Naive thymus-derived CD4-positive, alpha-beta T cell (primary cell): Measurements from ENCODE around the gene DGAT2. TPM values are rescaled to one million over a fixed set of nuclear protein-coding genes. Genes with fewer than 3 reads are reported as not detected.
A peak's percentile ranks its signal among the peaks of the same experiment; 100 is the strongest.

Experiments used
- ATAC-seq: fragments of 150-1000 bp; cut with Tn5 transposase; 2 replicates; pipeline ENCODE4 v1.10.0; 2021; ENCODE audit warnings: mild to moderate bottlenecking, moderate library complexity
- CTCF ChIA-PET: fragments of 350-600 bp; sonication (Branson Sonifier 250); formaldehyde crosslinking; loops from one replicate; lab custom pipeline; 2021; ENCODE audit warnings: antibody characterized with exemption; lab: Charles Lee
- POLR2A ChIA-PET: fragments of 350-600 bp; sonication (Branson Sonifier 250); formaldehyde crosslinking; loops from one replicate; lab custom pipeline; 2021; ENCODE audit warnings: antibody characterized with exemption, inconsistent platforms; lab: Charles Lee
- DNase-seq, 9 donors: peaks; one replicate each; pipeline versions ENCODE4 v3.0.0 to v3.0.0-alpha.2; 2020 to 2022; ENCODE audit warnings: mixed read lengths in 1 of 9
- H3K27ac ChIP-seq: one replicate; pipeline ENCODE4 v1.7.0; 2013; ENCODE audit warnings: mild to moderate bottlenecking, low read depth, low read length, moderate library complexity
- H3K27me3 ChIP-seq, 2 donors: one replicate each; pipeline ENCODE4 v1.7.0; 2013; ENCODE audit warnings: low read length in 2 of 2, mild to moderate bottlenecking in 2 of 2, moderate library complexity in 2 of 2; ENCODE audit not compliant: control insufficient read depth in 2 of 2, insufficient read depth in 2 of 2
- H3K36me3 ChIP-seq, 3 experiments: 1 replicate in 2 of 3; 2 replicates in 1 of 3; pipeline ENCODE4 v1.7.0; 2013; ENCODE audit warnings: low read length in 3 of 3, mild to moderate bottlenecking in 3 of 3, moderate library complexity in 1 of 3; ENCODE audit not compliant: insufficient read depth in 3 of 3, control insufficient read depth in 2 of 3
- H3K4me1 ChIP-seq, 2 donors: one replicate each; pipeline ENCODE4 v1.7.0; 2013; ENCODE audit warnings: low read length in 2 of 2, mild to moderate bottlenecking in 2 of 2, moderate library complexity in 1 of 2; ENCODE audit not compliant: control insufficient read depth in 2 of 2, insufficient read depth in 2 of 2
- H3K4me3 ChIP-seq: 2 replicates; pipeline ENCODE4 v1.7.0; 2013; ENCODE audit warnings: mild to moderate bottlenecking, low read length
- H3K9me3 ChIP-seq, 3 experiments: 1 replicate in 2 of 3; 2 replicates in 1 of 3; pipeline ENCODE4 v1.7.0; 2013; ENCODE audit warnings: low read length in 3 of 3; ENCODE audit not compliant: control insufficient read depth in 2 of 3
- H3K27ac Mint-ChIP-seq, 9 donors: one replicate each; pipeline ENCODE4 v1.8.0; 2020 to 2022; ENCODE audit warnings: mixed read lengths in 9 of 9, mild to moderate bottlenecking in 8 of 9, moderate library complexity in 5 of 9, inconsistent platforms in 2 of 9
- H3K27me3 Mint-ChIP-seq, 5 donors: one replicate each; pipeline ENCODE4 v1.8.0; 2021 to 2022; ENCODE audit warnings: mixed read lengths in 5 of 5, mild to moderate bottlenecking in 1 of 5
- H3K36me3 Mint-ChIP-seq, 5 donors: one replicate each; pipeline ENCODE4 v1.8.0; 2020 to 2022; ENCODE audit warnings: mixed read lengths in 5 of 5, mild to moderate bottlenecking in 3 of 5, inconsistent platforms in 1 of 5
- H3K4me1 Mint-ChIP-seq, 7 donors: one replicate each; pipeline ENCODE4 v1.8.0; 2020 to 2022; ENCODE audit warnings: mixed read lengths in 7 of 7, mild to moderate bottlenecking in 3 of 7, inconsistent platforms in 1 of 7
- H3K4me3 Mint-ChIP-seq, 10 donors: one replicate each; pipeline ENCODE4 v1.8.0; 2020 to 2022; ENCODE audit warnings: mild to moderate bottlenecking in 10 of 10, mixed read lengths in 10 of 10, moderate library complexity in 6 of 10, inconsistent platforms in 2 of 10
- H3K9me3 Mint-ChIP-seq, 11 donors: one replicate each; pipeline ENCODE4 v1.8.0; 2020 to 2022; ENCODE audit warnings: mixed read lengths in 11 of 11, mild to moderate bottlenecking in 4 of 11, inconsistent platforms in 1 of 11, moderate library complexity in 1 of 11
- intact Hi-C, 2 donors: fragments of 100-400 bp; cut with micrococcal nuclease; formaldehyde crosslinking; loops; one replicate each; pipeline ENCODE4 v1.15.1; 2023
- polyA plus RNA-seq, 2 donors: library from polyadenylated mRNA; unstranded; fragments of 300-500 nt; fragmentation: Illumina TruSeq; gene quantifications; one replicate each; pipeline ENCODE4 v1.2.3, GENCODE V29; 2021
- total RNA-seq, 6 experiments: library from RNA in 5 of 6; stranded (reverse) in 5 of 6; gene quantifications; 1 replicate in 5 of 6; 2 replicates in 1 of 6; pipeline ENCODE4 v1.2.3 and lab custom pipeline; 2021 to 2026

DGAT2 gene
- total and polyA plus RNA-seq, 7 experiments from 2014 or later = 0.30 to 8.5 (median 0.58) TPM

GRCh38 chr11:75762158-75762557 is 6.4 kb upstream of the DGAT2 start:
- Mint-ChIP-seq H3K9me3 (no peaks in the 10 kb centered on the region), H3K27ac (peak overlapping the region in 1 of 9 donors; percentile 60), H3K36me3 (no peaks in the 10 kb centered on the region), H3K4me3 (no peak overlapping the region), H3K27me3 (peaks cover 0 to 5% (median 3%) of the 10 kb centered on the region in 5 donors), H3K4me1 (peaks cover 0 to 7% (median 0%) of the 10 kb centered on the region in 7 donors)
- Histone ChIP-seq H3K27ac (no peak overlapping the region), H3K27me3 (no peaks in the 10 kb centered on the region), H3K9me3 (no peaks in the 10 kb centered on the region), H3K36me3 (no peaks in the 10 kb centered on the region), H3K4me3 (no peak overlapping the region), H3K4me1 (no peaks in the 10 kb centered on the region)
- POLR2A ChIA-PET = no interaction called here
- CTCF ChIA-PET = no interaction called here
- DNase-seq = no peak
- intact Hi-C loops = loop anchor here in 1 of 2 donors (10.0 kb wide), 1 partner anchor 803 kb away; no protein-coding TSS in a partner anchor
- no peak for ATAC-seq

GRCh38 chr11:75762885-75763284 is 5.7 kb upstream of the DGAT2 start:
- intact Hi-C loops = loop anchor here in 1 of 2 donors (10.0 kb wide), 1 partner anchor 802 kb away; no protein-coding TSS in a partner anchor
- Mint-ChIP-seq H3K36me3 (no peaks in the 10 kb centered on the region), H3K27me3 (peaks cover 0 to 11% (median 9%) of the 10 kb centered on the region in 5 donors), H3K4me1 (peaks cover 3 to 13% (median 6%) of the 10 kb centered on the region in 7 donors), H3K9me3 (no peaks in the 10 kb centered on the region), H3K27ac (no peak overlapping the region), H3K4me3 (no peak overlapping the region)
- no peaks in the 10 kb centered on the region for H3K27me3 ChIP-seq
- POLR2A ChIA-PET = no interaction called here
- no peaks in the 10 kb centered on the region for H3K4me1 ChIP-seq
- H3K27ac ChIP-seq = no peak overlapping the region
- no peaks in the 10 kb centered on the region for H3K36me3 ChIP-seq
- DNase-seq (no peak), ATAC-seq (no peak)
- CTCF ChIA-PET = no interaction called here
- H3K4me3 ChIP-seq = no peak overlapping the region
- no peaks in the 10 kb centered on the region for H3K9me3 ChIP-seq

- intact Hi-C loops = loop anchor here in 1 of 2 donors (10.0 kb wide), 1 partner anchor 801 kb away; no protein-coding TSS in a partner anchor
- Histone ChIP-seq H3K9me3 (no peaks in the 10 kb centered on the region), H3K27ac (no peak overlapping the region), H3K4me1 (peaks cover 1 to 3% of the 10 kb centered on the region in 2 donors), H3K27me3 (no peaks in the 10 kb centered on the region), H3K4me3 (no peak overlapping the region), H3K36me3 (no peaks in the 10 kb centered on the region)
- Mint-ChIP-seq H3K36me3 (no peaks in the 10 kb centered on the region), H3K27ac (no peak overlapping the region), H3K4me3 (no peak overlapping the region), H3K4me1 (peaks cover 7 to 18% (median 9%) of the 10 kb centered on the region in 7 donors), H3K27me3 (peaks cover 0 to 15% (median 11%) of the 10 kb centered on the region in 5 donors), H3K9me3 (no peaks in the 10 kb centered on the region)
- no peak for DNase-seq
- CTCF ChIA-PET = no interaction called here
- no peak for ATAC-seq
- POLR2A ChIA-PET = no interaction called here
Observed at GRCh38 chr11:75763846-75764245, 4.7 kb upstream of the DGAT2 start.

GRCh38 chr11:75765116-75765515 is 3.5 kb upstream of the DGAT2 start:
- H3K4me3 ChIP-seq = no peak overlapping the region
- no peaks in the 10 kb centered on the region for H3K36me3 Mint-ChIP-seq
- intact Hi-C loops = loop anchor here in 1 of 2 donors (5.0 to 10.0 kb wide), 2 partner anchors 37 to 800 kb away; no protein-coding TSS in a partner anchor
- H3K4me3 Mint-ChIP-seq = no peak overlapping the region
- H3K4me1 Mint-ChIP-seq = peaks cover 10 to 21% (median 16%) of the 10 kb centered on the region in 7 donors
- no peak overlapping the region for H3K27ac ChIP-seq
- no peak overlapping the region for H3K27ac Mint-ChIP-seq
- no peaks in the 10 kb centered on the region for H3K9me3 ChIP-seq
- ChIA-PET POLR2A (no interaction called here), CTCF (no interaction called here)
- DNase-seq (no peak), ATAC-seq (no peak)
- H3K36me3 ChIP-seq = no peaks in the 10 kb centered on the region
- H3K27me3 ChIP-seq = peaks cover 0 to 4% of the 10 kb centered on the region in 2 donors
- H3K9me3 Mint-ChIP-seq = no peaks in the 10 kb centered on the region
- H3K27me3 Mint-ChIP-seq = peaks cover 5 to 20% (median 11%) of the 10 kb centered on the region in 5 donors
- H3K4me1 ChIP-seq = peaks cover 5 to 7% of the 10 kb centered on the region in 2 donors

- Histone ChIP-seq H3K27ac (no peak overlapping the region), H3K27me3 (peaks cover 0 to 4% of the 10 kb centered on the region in 2 donors), H3K9me3 (no peaks in the 10 kb centered on the region), H3K4me1 (peaks cover 5 to 7% of the 10 kb centered on the region in 2 donors), H3K36me3 (no peaks in the 10 kb centered on the region), H3K4me3 (no peak overlapping the region)
- Mint-ChIP-seq H3K4me3 (peak overlapping the region in 3 of 10 donors; percentile 32 to 66 (median 32)), H3K4me1 (peaks cover 10 to 21% (median 16%) of the 10 kb centered on the region in 7 donors), H3K36me3 (no peaks in the 10 kb centered on the region), H3K27ac (peak overlapping the region in 1 of 9 donors; percentile 7), H3K9me3 (no peaks in the 10 kb centered on the region), H3K27me3 (peaks cover 7 to 24% (median 14%) of the 10 kb centered on the region in 5 donors)
- ATAC-seq (no peak), DNase-seq (no peak)
- CTCF ChIA-PET = no interaction called here
- intact Hi-C loops = loop anchor here in 1 of 2 donors (5.0 to 10.0 kb wide), 2 partner anchors 36 to 798 kb away; no protein-coding TSS in a partner anchor
- POLR2A ChIA-PET = no interaction called here
Observed at GRCh38 chr11:75766443-75767227, 1.9 kb upstream of the DGAT2 start.

GRCh38 chr11:75767228-75767572 is 1.4 kb upstream of the DGAT2 start:
- intact Hi-C loops = loop anchor here in 1 of 2 donors (5.0 to 10.0 kb wide), 2 partner anchors 35 to 798 kb away; no protein-coding TSS in a partner anchor

More at GRCh38 chr11:75767228-75767572, 1.4 kb upstream of the DGAT2 start:
- Mint-ChIP-seq H3K36me3 (no peaks in the 10 kb centered on the region), H3K4me1 (peaks cover 10 to 21% (median 16%) of the 10 kb centered on the region in 7 donors), H3K27me3 (peaks cover 7 to 24% (median 14%) of the 10 kb centered on the region in 5 donors), H3K27ac (peak overlapping the region in 3 of 9 donors; percentile 7 to 76 (median 58)), H3K4me3 (peak overlapping the region in 6 of 10 donors; percentile 15 to 80 (median 32)), H3K9me3 (no peaks in the 10 kb centered on the region)
- CTCF ChIA-PET = no interaction called here
- ATAC-seq = no peak
- peaks cover 5 to 7% of the 10 kb centered on the region in 2 donors for H3K4me1 ChIP-seq
- no peak for DNase-seq
- H3K9me3 ChIP-seq = no peaks in the 10 kb centered on the region
- POLR2A ChIA-PET = no interaction called here
- peaks cover 0 to 4% of the 10 kb centered on the region in 2 donors for H3K27me3 ChIP-seq
- no peaks in the 10 kb centered on the region for H3K36me3 ChIP-seq
- no peak overlapping the region for H3K27ac ChIP-seq
- no peak overlapping the region for H3K4me3 ChIP-seq
